Thymus (tissue), 11 donors: Measurements from ENCODE around the gene LDLRAD3. TPM values are rescaled to one million over a fixed set of nuclear protein-coding genes. Genes with fewer than 3 reads are reported as not detected.

Source experiments
- DNase-seq, 9 donors: peaks; one replicate each; pipeline ENCODE4 v3.0.0-alpha.2; 2013; ENCODE audit warnings: low spot score in 9 of 9, low read depth in 6 of 9, missing footprints in 1 of 9
- H3K27ac ChIP-seq, 2 donors: one replicate each; pipeline ENCODE4 v1.5.1; 2013; ENCODE audit warnings: control low read depth in 1 of 2, low read depth in 1 of 2, low read length in 1 of 2, mild to moderate bottlenecking in 1 of 2, moderate library complexity in 1 of 2
- H3K27me3 ChIP-seq, 2 donors: one replicate each; pipeline ENCODE4 v1.5.1; 2013; ENCODE audit warnings: low read length in 1 of 2; ENCODE audit not compliant: control insufficient read depth in 2 of 2, insufficient read depth in 1 of 2
- H3K36me3 ChIP-seq, 2 donors: one replicate each; pipeline ENCODE4 v1.5.1; 2013; ENCODE audit warnings: low read length in 1 of 2, mild to moderate bottlenecking in 1 of 2, moderate library complexity in 1 of 2; ENCODE audit not compliant: control insufficient read depth in 2 of 2, insufficient read depth in 2 of 2
- H3K4me1 ChIP-seq, 2 donors: one replicate each; pipeline ENCODE4 v1.5.1; 2013; ENCODE audit warnings: low read length in 2 of 2; ENCODE audit not compliant: control insufficient read depth in 2 of 2, insufficient read depth in 2 of 2
- H3K4me3 ChIP-seq, 2 donors: one replicate each; pipeline ENCODE4 v1.5.1; 2013; ENCODE audit warnings: low read length in 2 of 2, control low read depth in 1 of 2, mild to moderate bottlenecking in 1 of 2
- H3K9me3 ChIP-seq, 2 donors: one replicate each; pipeline ENCODE4 v1.5.1; 2013; ENCODE audit warnings: low read length in 1 of 2, mild to moderate bottlenecking in 1 of 2; ENCODE audit not compliant: control insufficient read depth in 2 of 2, insufficient read depth in 1 of 2
- WGBS: extraction: QIAGEN DNeasy Blood & Tissue Kit; methylation state at CpG from one replicate; pipeline ENCODE4 v1.1.7; 2013; 5-methylcytosine and 5-hydroxymethylcytosine counted together
- polyA plus RNA-seq: library from polyadenylated mRNA; stranded (reverse); fragments of 200-250 nt; gene quantifications from one replicate; pipeline ENCODE4 v1.2.3, GENCODE V29; 2013
- total RNA-seq: library from RNA; stranded (reverse); fragments of 120-200 nt; gene quantifications from one replicate; pipeline ENCODE4 v1.2.4, GENCODE V29; 2013
- donor health status: healthy.

LDLRAD3 gene
- total and polyA plus RNA-seq, 2 donors = 2.1 to 6.9 TPM

DNA sequence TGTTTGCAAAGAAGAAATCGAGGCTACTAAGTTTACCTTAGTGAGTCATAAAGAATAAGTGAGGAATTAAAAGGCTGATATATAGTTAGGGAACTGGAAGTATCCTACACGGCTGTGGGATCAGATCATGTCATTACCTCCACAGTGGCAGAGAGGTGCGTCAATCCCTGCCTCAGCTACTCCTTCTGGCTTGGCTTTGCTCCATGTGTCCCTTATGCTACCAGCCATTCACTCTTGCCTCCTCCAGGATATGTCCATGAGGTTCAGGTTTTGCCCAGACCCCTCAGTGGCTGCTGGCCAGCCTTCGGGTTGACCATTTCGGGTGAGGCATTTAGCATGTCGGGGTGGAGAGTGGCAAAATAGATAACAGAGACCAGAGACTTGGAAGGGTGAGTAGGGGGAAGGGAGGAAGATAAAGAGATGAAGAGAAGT is 153.4 kb downstream of the LDLRAD3 start:
- Histone ChIP-seq H3K27ac (no peak overlapping the region), H3K36me3 (no peaks in the 10 kb centered on the region), H3K27me3 (no peaks in the 10 kb centered on the region), H3K9me3 (no peaks in the 10 kb centered on the region), H3K4me1 (no peaks in the 10 kb centered on the region), H3K4me3 (no peak overlapping the region)
- WGBS = 96% methylated on average over 6 of the region's 6 CpGs
- DNase-seq = no peak

DNA sequence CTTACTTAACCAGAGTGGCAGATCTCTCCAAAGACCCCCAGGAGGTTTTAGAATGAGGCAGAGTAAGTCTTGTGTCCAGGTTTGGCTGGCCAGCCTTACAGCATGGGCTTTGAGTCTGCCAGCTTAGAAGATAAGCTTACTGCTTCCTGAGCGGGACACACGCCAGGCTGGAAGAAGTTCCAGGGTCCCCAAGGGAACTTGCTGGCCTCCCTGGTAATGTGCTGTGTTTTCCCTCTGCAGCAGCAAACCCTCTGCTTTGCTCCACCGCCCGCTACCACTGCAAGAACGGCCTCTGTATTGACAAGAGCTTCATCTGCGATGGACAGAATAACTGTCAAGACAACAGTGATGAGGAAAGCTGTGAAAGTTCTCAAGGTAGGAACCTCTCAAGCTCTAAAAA is 154.2 kb downstream of the LDLRAD3 start:
- Histone ChIP-seq H3K4me3 (no peak overlapping the region), H3K27me3 (no peaks in the 10 kb centered on the region), H3K36me3 (no peaks in the 10 kb centered on the region), H3K4me1 (no peaks in the 10 kb centered on the region), H3K9me3 (no peaks in the 10 kb centered on the region), H3K27ac (no peak overlapping the region)
- 92% methylated on average over 6 of the region's 6 CpGs for WGBS
- DNase-seq = no peak

DNA sequence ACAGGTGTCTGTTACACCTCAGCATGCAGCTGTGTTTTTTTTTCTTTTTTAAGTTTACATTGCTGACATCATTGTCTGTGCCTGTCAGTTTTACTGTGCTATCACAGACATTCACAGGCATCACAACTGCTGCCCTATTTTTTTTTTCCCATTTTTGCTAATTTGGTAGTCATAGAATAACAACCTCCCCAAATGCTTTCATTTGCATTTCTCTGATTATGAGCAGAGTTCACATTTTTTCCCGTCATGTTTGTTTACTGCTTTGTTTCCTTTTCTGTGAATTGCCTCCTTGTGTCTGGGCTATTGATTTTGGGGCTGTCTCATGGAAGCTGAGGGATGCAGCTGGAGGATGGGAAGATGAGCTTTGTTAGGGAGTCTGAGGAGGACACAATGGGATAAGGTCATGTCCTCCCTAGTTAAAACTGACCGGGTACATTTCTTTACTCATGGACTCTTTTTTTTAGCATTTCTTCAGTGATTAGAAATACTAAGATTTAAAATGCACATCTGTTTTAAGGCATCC is 155.1 kb downstream of the LDLRAD3 start:
- Histone ChIP-seq H3K36me3 (no peaks in the 10 kb centered on the region), H3K27ac (no peak overlapping the region), H3K9me3 (no peaks in the 10 kb centered on the region), H3K27me3 (no peaks in the 10 kb centered on the region), H3K4me3 (no peak overlapping the region), H3K4me1 (no peaks in the 10 kb centered on the region)
- WGBS = 96% methylated on average over 2 of the region's 2 CpGs
- DNase-seq = no peak

DNA sequence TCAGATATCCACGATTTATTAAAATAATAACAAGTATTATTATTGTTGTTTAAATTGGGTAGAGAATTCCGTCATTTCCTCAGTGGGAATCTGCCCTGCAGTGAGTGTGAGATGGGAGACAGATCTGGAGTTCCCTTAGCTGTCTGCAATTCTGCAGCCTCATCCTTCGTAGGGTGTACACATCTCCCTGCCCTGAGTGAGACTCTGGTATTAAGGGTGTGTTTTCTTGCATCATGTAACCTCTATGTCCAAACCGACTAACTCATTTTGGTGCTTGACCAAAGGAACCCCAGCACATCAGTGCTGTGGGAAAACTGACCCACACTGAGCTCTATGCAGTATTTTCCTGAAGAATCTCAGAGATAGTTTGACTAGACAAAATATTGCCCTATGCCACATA is 157.6 kb downstream of the LDLRAD3 start:
- no peaks in the 10 kb centered on the region for H3K36me3 ChIP-seq

DNA sequence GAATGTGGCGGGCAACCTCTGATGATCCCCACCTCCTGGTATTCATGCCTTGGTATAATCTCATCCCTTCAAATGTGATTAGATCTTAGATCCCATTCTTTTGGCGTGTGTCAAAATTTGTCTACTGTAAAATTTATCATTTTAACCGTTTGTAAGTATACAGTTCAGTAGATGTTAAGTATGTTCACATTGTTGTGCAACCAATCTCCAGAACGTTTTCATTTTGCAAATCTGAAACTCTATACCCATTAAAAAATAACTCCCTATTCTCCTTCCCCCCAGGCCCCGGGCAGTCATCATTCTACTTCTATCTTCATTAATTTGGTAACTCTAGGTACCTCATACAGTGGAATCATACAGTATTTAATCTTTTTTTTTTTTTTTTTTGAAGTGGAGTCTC is 159.0 kb downstream of the LDLRAD3 start:
- WGBS = 94% methylated on average over 5 of the region's 5 CpGs
- no peak overlapping the region for H3K27ac ChIP-seq
- no peaks in the 10 kb centered on the region for H3K9me3 ChIP-seq
- no peak overlapping the region for H3K4me3 ChIP-seq
- DNase-seq = no peak
- H3K27me3 ChIP-seq = no peaks in the 10 kb centered on the region
- H3K36me3 ChIP-seq = no peaks in the 10 kb centered on the region
- H3K4me1 ChIP-seq = no peaks in the 10 kb centered on the region

More for the DNA sequence above, 157.6 kb downstream of the LDLRAD3 start:
- H3K27me3 ChIP-seq = no peaks in the 10 kb centered on the region
- DNase-seq = no peak
- H3K4me1 ChIP-seq = no peaks in the 10 kb centered on the region
- no peak overlapping the region for H3K4me3 ChIP-seq
- no peaks in the 10 kb centered on the region for H3K9me3 ChIP-seq
- 95% methylated on average over 4 of the region's 4 CpGs for WGBS
- no peak overlapping the region for H3K27ac ChIP-seq

DNA sequence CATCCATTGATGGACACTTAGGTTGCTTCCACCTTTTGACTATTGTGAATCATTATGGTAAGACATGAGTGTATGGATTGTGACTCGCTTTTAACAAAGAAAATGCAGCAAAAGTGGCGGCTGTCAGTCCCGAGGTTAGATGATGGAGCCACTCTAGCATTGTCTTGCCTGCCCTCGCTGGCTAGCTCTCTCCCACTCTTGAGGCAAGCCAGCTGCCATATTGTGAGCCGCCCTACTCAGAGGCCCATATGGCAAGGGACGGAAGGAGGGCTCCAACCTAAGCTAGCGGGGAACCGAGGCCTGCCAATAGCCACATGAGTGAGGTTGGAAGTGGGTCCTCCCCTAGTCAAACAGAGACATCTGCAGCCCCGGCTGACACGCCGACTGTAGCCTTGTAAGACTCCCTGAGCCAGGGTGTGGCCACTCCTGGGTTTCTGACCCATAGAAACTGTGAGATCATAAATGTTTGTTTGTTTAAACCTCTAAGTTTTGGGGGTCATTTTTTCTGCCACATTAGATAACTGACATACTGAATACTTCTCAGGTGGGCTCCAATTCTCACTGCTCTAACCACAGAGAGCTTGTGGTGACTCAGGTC is 160.2 kb downstream of the LDLRAD3 start:
- H3K4me1 ChIP-seq = no peaks in the 10 kb centered on the region
- no peak overlapping the region for H3K4me3 ChIP-seq
- no peak for DNase-seq
- H3K27ac ChIP-seq = no peak overlapping the region
- no peaks in the 10 kb centered on the region for H3K36me3 ChIP-seq
- WGBS = 98% methylated on average over 11 of the region's 11 CpGs
- no peaks in the 10 kb centered on the region for H3K27me3 ChIP-seq
- H3K9me3 ChIP-seq = no peaks in the 10 kb centered on the region

DNA sequence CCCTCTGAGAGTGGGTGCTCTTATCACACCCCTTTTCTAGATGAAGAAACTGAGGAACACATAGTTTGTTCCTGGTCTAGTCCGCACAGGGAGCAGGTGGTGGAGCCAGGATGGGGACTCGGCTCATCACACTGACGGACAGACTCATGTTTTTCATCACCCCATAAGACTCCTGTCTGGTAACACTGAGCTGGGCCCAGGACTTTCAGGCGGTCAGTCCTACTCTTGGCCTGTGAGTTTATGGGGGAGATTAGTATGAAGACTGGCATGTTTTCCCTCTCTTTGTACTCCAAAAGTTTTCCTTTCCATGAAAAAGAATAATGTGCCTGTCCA is 160.8 kb downstream of the LDLRAD3 start:
- WGBS = 98% methylated on average over 4 of the region's 4 CpGs
- Histone ChIP-seq H3K4me1 (no peaks in the 10 kb centered on the region), H3K36me3 (no peaks in the 10 kb centered on the region), H3K9me3 (no peaks in the 10 kb centered on the region), H3K27ac (no peak overlapping the region), H3K4me3 (no peak overlapping the region), H3K27me3 (no peaks in the 10 kb centered on the region)
- no peak for DNase-seq

DNA sequence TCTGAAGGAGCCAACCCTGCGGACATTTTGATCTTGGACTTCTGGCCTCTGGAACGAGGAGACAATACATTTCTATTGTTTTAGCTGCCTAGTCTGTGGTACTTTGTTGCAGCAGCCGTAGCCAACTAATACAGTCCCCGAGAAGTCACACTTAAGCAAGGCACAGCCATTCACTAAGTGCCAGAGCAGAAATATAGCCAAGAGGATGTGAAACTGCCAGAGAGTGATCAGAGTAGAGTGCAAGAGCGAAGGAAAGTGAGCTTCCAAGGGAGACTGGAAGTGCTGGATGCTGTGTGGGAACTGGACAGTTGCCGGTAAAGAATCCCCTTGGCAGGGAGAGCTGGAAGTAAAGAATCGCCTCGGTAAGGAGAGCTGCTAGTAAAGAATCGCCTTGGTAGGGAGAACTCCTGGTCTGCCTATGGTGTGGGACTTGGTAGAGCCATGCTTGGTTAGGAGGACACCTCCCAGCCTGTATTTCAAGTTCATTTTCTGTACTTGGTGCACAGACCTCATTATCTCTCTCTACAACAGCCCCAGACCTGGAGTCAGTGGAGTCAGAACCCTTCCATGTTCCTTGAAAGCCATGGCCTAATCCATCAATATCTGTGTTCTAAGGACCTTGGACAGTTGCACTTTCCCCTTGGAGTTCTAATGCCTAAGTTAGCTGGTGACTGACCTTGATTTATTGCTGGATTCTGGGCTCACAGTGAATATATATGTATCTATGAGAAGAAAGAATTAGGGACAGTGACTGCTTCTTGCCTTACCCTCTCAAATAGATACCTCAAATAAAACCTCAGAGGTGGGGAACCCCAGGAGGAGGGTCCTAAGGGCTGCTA is 162.1 kb downstream of the LDLRAD3 start:
- Histone ChIP-seq H3K9me3 (no peaks in the 10 kb centered on the region), H3K27me3 (no peaks in the 10 kb centered on the region), H3K4me3 (no peak overlapping the region), H3K4me1 (peaks cover 0 to 7% of the 10 kb centered on the region in 2 donors), H3K36me3 (no peaks in the 10 kb centered on the region), H3K27ac (no peak overlapping the region)
- no peak for DNase-seq
- WGBS = 93% methylated on average over 9 of the region's 9 CpGs

DNA sequence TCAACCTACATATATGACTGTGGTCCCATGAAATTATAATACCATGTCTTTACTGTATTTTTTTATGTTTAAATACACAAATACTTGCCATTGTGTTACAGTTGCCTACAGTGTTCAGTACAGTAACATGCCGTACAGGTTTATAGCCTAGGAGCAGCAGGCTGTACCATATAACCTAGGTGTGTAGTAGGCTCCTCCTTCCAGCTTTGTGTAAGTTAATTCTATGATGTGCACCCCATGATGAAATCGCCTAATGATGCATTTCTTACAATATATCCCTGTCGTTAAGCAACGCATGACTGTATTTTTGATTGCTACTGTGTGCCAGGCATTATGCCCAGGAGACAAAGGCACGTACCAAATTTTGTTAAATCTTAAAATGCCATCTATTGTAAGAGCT is 163.7 kb downstream of the LDLRAD3 start:
- H3K36me3 ChIP-seq = no peaks in the 10 kb centered on the region
- no peak for DNase-seq
- no peak overlapping the region for H3K27ac ChIP-seq
- no peaks in the 10 kb centered on the region for H3K9me3 ChIP-seq
- 99% methylated on average over 5 of the region's 5 CpGs for WGBS
- H3K4me1 ChIP-seq = peaks cover 0 to 7% of the 10 kb centered on the region in 2 donors
- no peaks in the 10 kb centered on the region for H3K27me3 ChIP-seq
- H3K4me3 ChIP-seq = no peak overlapping the region
